Measurements from ENCODE around the gene ADARB1. TPM values are rescaled to one million over a fixed set of nuclear protein-coding genes. Genes with fewer than 3 reads are reported as not detected.

Gene ADARB1
- total RNA-seq, 1 experiment from 2014 or later, result 14.1 TPM

DNA sequence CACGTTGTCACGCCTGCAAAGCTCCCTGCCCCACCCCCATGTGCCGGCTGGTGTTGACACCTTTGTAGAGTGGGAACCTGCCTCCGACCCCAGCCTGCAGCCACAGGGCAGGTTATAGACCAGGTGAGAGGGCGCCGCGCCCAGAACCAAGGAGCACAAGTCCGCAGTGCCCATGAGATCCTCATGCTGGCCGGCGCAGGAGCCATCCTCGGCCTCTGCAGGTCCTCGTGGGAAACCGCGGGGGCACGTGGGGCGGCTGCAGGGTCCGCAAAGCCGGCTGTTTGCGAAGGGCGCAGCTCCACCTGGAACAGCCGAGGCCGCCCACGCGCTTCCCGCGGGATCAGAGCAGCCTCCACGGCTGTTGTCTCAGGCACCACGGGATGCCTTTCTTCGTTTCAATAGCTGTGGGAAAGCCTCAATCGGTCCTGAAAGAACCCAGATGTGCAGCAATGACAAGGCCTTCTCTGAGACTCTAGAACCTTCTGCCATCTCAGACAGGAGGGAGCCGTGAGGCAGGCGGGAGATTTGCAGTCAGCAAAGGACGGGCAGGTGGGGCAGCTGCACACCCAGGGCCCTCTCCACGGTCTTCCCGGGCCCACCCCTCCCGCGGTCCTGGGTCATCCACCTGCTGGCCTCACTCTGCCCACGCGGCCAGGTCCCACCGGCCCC lies 183.4 kb downstream of the ADARB1 start:
- intact Hi-C loops (cut with micrococcal nuclease), result no loop called here
- CTCF ChIA-PET, result no interaction called here
- no peaks in the 10 kb centered on the region for H3K9me2 ChIP-seq (replicated peaks; ENCODE audit: low read length)

DNA sequence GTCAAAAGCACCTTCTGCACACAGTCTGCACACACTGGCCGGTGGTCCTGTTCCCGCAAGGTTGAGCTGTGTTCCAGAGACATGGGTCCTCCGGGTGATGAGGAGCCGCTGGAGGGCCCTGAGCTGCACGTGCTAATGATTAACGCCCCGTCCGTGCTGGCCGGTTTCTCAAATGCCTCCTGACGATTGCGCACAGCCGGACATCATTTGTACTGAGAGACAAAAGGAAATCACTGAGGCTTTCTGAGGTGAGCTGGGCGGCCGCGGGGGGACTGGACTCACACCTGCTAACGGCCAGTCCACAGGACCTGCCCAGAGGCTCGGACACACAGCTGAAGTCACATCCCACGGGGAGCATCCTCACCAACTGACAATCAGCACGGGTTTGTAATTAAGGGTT lies 184.1 kb downstream of the ADARB1 start:
- ChIA-PET CTCF (no interaction called here), POLR2A (ENCODE audit: unreplicated experiment) (no interaction called here)
- ATAC-seq, result no peak

More for the DNA sequence above, 183.4 kb downstream of the ADARB1 start:
- H2AFZ ChIP-seq (ENCODE audit: low read length), result no peak overlapping the region
- H3K4me1 ChIP-seq (ENCODE audit: insufficient read depth, low read length), result peaks cover 12% of the 10 kb centered on the region
- H3K4me3 ChIP-seq (ENCODE audit: low read length), result no peak overlapping the region
- no peaks in the 10 kb centered on the region for H3F3A ChIP-seq (ENCODE audit: low read length, unreplicated experiment)
- DNase-seq (no peak), ATAC-seq (no peak)
- no peaks in the 10 kb centered on the region for H3K9me3 ChIP-seq (ENCODE audit: low read length)
- no TSS peak for BruUV-seq (replicated peaks)
- no peaks in the 10 kb centered on the region for H3K79me2 ChIP-seq (ENCODE audit: low read length)
- no peak overlapping the region for H3K9ac ChIP-seq (ENCODE audit: low read length)
- POLR2A ChIA-PET (ENCODE audit: unreplicated experiment), result no interaction called here
- H3K27ac ChIP-seq (ENCODE audit: low read length), result no peak overlapping the region
- TF ChIP-seq, protein P1, sequence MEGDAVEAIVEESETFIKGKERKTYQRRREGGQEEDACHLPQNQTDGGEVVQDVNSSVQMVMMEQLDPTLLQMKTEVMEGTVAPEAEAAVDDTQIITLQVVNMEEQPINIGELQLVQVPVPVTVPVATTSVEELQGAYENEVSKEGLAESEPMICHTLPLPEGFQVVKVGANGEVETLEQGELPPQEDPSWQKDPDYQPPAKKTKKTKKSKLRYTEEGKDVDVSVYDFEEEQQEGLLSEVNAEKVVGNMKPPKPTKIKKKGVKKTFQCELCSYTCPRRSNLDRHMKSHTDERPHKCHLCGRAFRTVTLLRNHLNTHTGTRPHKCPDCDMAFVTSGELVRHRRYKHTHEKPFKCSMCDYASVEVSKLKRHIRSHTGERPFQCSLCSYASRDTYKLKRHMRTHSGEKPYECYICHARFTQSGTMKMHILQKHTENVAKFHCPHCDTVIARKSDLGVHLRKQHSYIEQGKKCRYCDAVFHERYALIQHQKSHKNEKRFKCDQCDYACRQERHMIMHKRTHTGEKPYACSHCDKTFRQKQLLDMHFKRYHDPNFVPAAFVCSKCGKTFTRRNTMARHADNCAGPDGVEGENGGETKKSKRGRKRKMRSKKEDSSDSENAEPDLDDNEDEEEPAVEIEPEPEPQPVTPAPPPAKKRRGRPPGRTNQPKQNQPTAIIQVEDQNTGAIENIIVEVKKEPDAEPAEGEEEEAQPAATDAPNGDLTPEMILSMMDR (conservative IDR thresholded peaks at IDR 0.05; ENCODE audit: low read depth, low read length), result no peak
- TF ChIP-seq EZH2 (IDR thresholded peaks at IDR 0.05; ENCODE audit: low read length, unreplicated experiment), result no peak
- TF ChIP-seq EZH2phosphoT487 (IDR thresholded peaks at IDR 0.05; ENCODE audit: borderline replicate concordance, low read length), result no peak
- no peaks in the 10 kb centered on the region for H3K36me3 ChIP-seq (ENCODE audit: low read depth, low read length)
- H4K20me1 ChIP-seq (ENCODE audit: low read length), result no peaks in the 10 kb centered on the region
- no peak overlapping the region for H3K4me2 ChIP-seq (ENCODE audit: low read length)
- H3K27me3 ChIP-seq (ENCODE audit: low read length), result 0 out of 2 replicates have a peak, but pooled peaks cover 8% of the 10 kb centered on the region

More for the DNA sequence above, 184.1 kb downstream of the ADARB1 start:
- no peaks in the 10 kb centered on the region for H3F3A ChIP-seq (ENCODE audit: low read length, unreplicated experiment)
- no peaks in the 10 kb centered on the region for H4K20me1 ChIP-seq (ENCODE audit: low read length)
- no peak overlapping the region for H3K4me2 ChIP-seq (ENCODE audit: low read length)
- H3K4me1 ChIP-seq (ENCODE audit: insufficient read depth, low read length), result peaks cover 8% of the 10 kb centered on the region
- no peaks in the 10 kb centered on the region for H3K36me3 ChIP-seq (ENCODE audit: low read depth, low read length)
- H3K27me3 ChIP-seq (ENCODE audit: low read length), result 0 out of 2 replicates have a peak, but pooled peaks cover 8% of the 10 kb centered on the region
- H2AFZ ChIP-seq (ENCODE audit: low read length), result no peak overlapping the region
- no peak overlapping the region for H3K4me3 ChIP-seq (ENCODE audit: low read length)
- H3K9me2 ChIP-seq (replicated peaks; ENCODE audit: low read length), result no peaks in the 10 kb centered on the region
- DNase-seq, result no peak
- H3K9ac ChIP-seq (ENCODE audit: low read length), result no peak overlapping the region
- TF ChIP-seq EZH2phosphoT487 (IDR thresholded peaks at IDR 0.05; ENCODE audit: borderline replicate concordance, low read length) (no peak), EZH2 (IDR thresholded peaks at IDR 0.05; ENCODE audit: low read length, unreplicated experiment) (no peak)
- TF ChIP-seq, protein P1 (conservative IDR thresholded peaks at IDR 0.05; ENCODE audit: low read depth, low read length), result no peak
- H3K9me3 ChIP-seq (ENCODE audit: low read length), result no peaks in the 10 kb centered on the region
- no peak overlapping the region for H3K27ac ChIP-seq (ENCODE audit: low read length)
- no peaks in the 10 kb centered on the region for H3K79me2 ChIP-seq (ENCODE audit: low read length)
- BruUV-seq (replicated peaks), result no TSS peak
- intact Hi-C loops (cut with micrococcal nuclease), result no loop called here

Data from PC-3 (cell line).